Spleen (tissue), 11 donors: ENCODE data around the gene IFNL2. TPM values are rescaled to one million over a fixed set of nuclear protein-coding genes. Genes with fewer than 3 reads are reported as not detected.
A peak's percentile ranks its signal among the peaks of the same experiment; 100 is the strongest.

Experiments used
- DNase-seq: peaks from one replicate; pipeline ENCODE4 v3.0.0-alpha.2; 2020
- H3K27ac ChIP-seq, 8 donors: fragments of 200-600 bp; sonication (generic) in 7 of 8; 1 replicate in 4 of 8; 2 replicates in 4 of 8; pipeline versions ENCODE4 v1.5.0 to v1.8.0; 2016 to 2021; ENCODE audit warnings: inconsistent platforms in 4 of 8, mild to moderate bottlenecking in 4 of 8, moderate library complexity in 1 of 8
- H3K27me3 ChIP-seq, 7 donors: fragments of 200-600 bp; sonication (generic) in 6 of 7; replicated peaks in 1 of 7; 1 replicate in 4 of 7; 2 replicates in 3 of 7; pipeline versions ENCODE4 v1.5.0 to v1.8.0; 2016 to 2021; ENCODE audit warnings: inconsistent platforms in 3 of 7, mild to moderate bottlenecking in 1 of 7
- H3K36me3 ChIP-seq, 6 donors: fragments of 200-600 bp; sonication (generic) in 5 of 6; 1 replicate in 4 of 6; 2 replicates in 2 of 6; pipeline versions ENCODE4 v1.5.0 to v1.8.0; 2016 to 2021; ENCODE audit warnings: inconsistent platforms in 2 of 6
- H3K4me1 ChIP-seq, 6 donors: fragments of 200-600 bp; sonication (generic) in 5 of 6; 1 replicate in 3 of 6; 2 replicates in 3 of 6; pipeline versions ENCODE4 v1.5.0 to v1.8.0; 2016 to 2021; ENCODE audit warnings: inconsistent platforms in 3 of 6
- H3K4me3 ChIP-seq, 8 donors: fragments of 200-600 bp; sonication (generic) in 7 of 8; 1 replicate in 4 of 8; 2 replicates in 4 of 8; pipeline versions ENCODE4 v1.5.0 to v1.8.0; 2016 to 2021; ENCODE audit warnings: inconsistent platforms in 4 of 8, mild to moderate bottlenecking in 4 of 8, moderate library complexity in 2 of 8
- H3K9me3 ChIP-seq, 8 donors: fragments of 200-600 bp; sonication (generic) in 7 of 8; 1 replicate in 4 of 8; 2 replicates in 4 of 8; pipeline versions ENCODE4 v1.5.0 to v1.8.0; 2016 to 2021; ENCODE audit warnings: inconsistent platforms in 4 of 8
- CTCF ChIP-seq, 11 experiments: fragments of 200-600 bp in 7 of 11; fragments of 450-650 bp in 4 of 11; sonication (generic) in 4 of 11; IDR thresholded peaks in 8 of 11; conservative IDR thresholded peaks in 3 of 11; 1 replicate in 7 of 11; 2 replicates in 4 of 11; pipeline versions ENCODE4 v1.4.0 to v1.8.0; 2016 to 2021; ENCODE audit warnings: antibody characterized with exemption in 11 of 11, inconsistent platforms in 4 of 11, mild to moderate bottlenecking in 1 of 11
- POLR2A ChIP-seq, 3 donors: fragments of 450-650 bp; IDR thresholded peaks; one replicate each; pipeline ENCODE4 v1.5.1; 2017; ENCODE audit warnings: antibody characterized with exemption in 3 of 3, mild to moderate bottlenecking in 1 of 3
- POLR2AphosphoS5 ChIP-seq, 3 donors: sonication (generic); formaldehyde crosslinking; IDR thresholded peaks; one replicate each; pipeline ENCODE4 v1.5.1; 2017; ENCODE audit warnings: antibody characterized with exemption in 3 of 3
- WGBS, 5 donors: extraction: QIAGEN DNeasy Blood & Tissue Kit in 3 of 5; methylation state at CpG; one replicate each; pipeline versions ENCODE4 v1.1.5 to v1.1.7; 2013 to 2018; 5-methylcytosine and 5-hydroxymethylcytosine counted together
- intact Hi-C: fragments of 100-400 bp; cut with DNase I; formaldehyde crosslinking; loops from one replicate; pipeline ENCODE4 v1.15.0; 2023; ENCODE audit warnings: low total_unique reads
- polyA plus RNA-seq, 3 donors: library from polyadenylated mRNA; stranded (reverse); fragments of 200-250 nt; gene quantifications; one replicate each; pipeline ENCODE4 v1.2.1, GENCODE V29; 2013
- total RNA-seq, 7 donors: library from RNA; depleted of rRNA in 3 of 7; stranded (reverse); fragments of >200 nt in 3 of 7; fragmentation: NEBNext Ultra II Directional in 4 of 7; extraction: Animal tissue kit (Norgen Biotek cat#: 25700) in 4 of 7; gene quantifications; one replicate each; pipeline versions ENCODE4 v1.1.0 to v1.2.1, GENCODE V29; 2016 to 2021
- donor health status: healthy with polysubstance abuse.
- donor health status: DM: no; HTN: no; CAD: no; lungs with moderate emphysema.
- donor health status: DM: no; HTN: no; CAD: no.
- donor health status: Bipolar disorder and iron deficiency.
- donor health status: healthy.
- donor health status: DM: no; HTN: no; CAD: no.
- donor health status: DM: yes; HTN: yes; CAD: no.

Gene IFNL2
- total and polyA plus RNA-seq, 10 donors = not detected

DNA sequence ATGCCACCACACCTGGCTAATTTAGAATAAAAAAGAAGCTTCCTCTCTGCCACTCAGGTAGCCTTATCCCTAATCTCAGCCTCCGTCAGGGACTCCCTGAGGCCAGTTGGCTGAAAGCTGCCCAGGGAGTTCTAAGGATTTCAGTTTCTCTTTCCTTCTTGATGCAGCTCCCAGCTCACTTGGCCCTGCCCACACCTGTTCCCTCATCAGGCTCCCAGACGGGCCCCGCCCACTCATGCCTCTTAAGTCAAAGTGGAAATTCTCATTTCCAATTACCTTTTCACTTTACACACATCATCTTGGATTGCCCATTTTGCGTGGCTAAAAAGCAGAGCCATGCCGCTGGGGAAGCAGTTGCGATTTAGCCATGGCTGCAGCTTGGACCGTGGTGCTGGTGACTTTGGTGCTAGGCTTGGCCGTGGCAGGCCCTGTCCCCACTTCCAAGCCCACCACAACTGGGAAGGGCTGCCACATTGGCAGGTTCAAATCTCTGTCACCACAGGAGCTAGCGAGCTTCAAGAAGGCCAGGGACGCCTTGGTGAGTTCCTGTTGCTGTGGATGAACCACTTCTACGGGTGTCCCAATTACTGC lies 28.0 kb downstream of the IFNL2 start, which contains the start of gene IFNL1:
TSS of gene IFNL1 (plus strand) at position 353 of the 591 bp plus-strand sequence. CDS start at position 368, 15 bp downstream.
- peak; percentile 42 for DNase-seq
- TF ChIP-seq POLR2A (IDR thresholded peaks at IDR 0.05) (no peak), CTCF (IDR thresholded peaks at IDR 0.05 in 8 of 11, conservative IDR thresholded peaks at IDR 0.05 in 3 of 11) (no peak), POLR2AphosphoS5 (IDR thresholded peaks at IDR 0.05) (no peak)
- no peak within 1 kb of the TSS for H3K27ac ChIP-seq
- intact Hi-C loops = no loop called here
- no peak within 1 kb of the TSS for H3K4me3 ChIP-seq
- H3K9me3 ChIP-seq = no peaks in the 10 kb centered on the region
- H3K27me3 ChIP-seq = peaks cover 0 to 25% (median 3%) of the 10 kb centered on the region in 7 donors
- H3K36me3 ChIP-seq = no peaks in the 10 kb centered on the region
- peaks cover 0 to 13% (median 3%) of the 10 kb centered on the region in 6 donors for H3K4me1 ChIP-seq
- WGBS, 5 donors = 85 to 89% (median 88%) methylated on average over 9 to 11 of the region's 11 CpGs

- intact Hi-C loops = no loop called here
- peak; percentile 5 for DNase-seq
- TF ChIP-seq CTCF (IDR thresholded peaks at IDR 0.05 in 8 of 11, conservative IDR thresholded peaks at IDR 0.05 in 3 of 11) (no peak), POLR2A (IDR thresholded peaks at IDR 0.05) (no peak), POLR2AphosphoS5 (IDR thresholded peaks at IDR 0.05) (no peak)
These were observed 28.7 kb downstream of the IFNL2 start for GRCh38 chr19:39296906-39297305.

DNA sequence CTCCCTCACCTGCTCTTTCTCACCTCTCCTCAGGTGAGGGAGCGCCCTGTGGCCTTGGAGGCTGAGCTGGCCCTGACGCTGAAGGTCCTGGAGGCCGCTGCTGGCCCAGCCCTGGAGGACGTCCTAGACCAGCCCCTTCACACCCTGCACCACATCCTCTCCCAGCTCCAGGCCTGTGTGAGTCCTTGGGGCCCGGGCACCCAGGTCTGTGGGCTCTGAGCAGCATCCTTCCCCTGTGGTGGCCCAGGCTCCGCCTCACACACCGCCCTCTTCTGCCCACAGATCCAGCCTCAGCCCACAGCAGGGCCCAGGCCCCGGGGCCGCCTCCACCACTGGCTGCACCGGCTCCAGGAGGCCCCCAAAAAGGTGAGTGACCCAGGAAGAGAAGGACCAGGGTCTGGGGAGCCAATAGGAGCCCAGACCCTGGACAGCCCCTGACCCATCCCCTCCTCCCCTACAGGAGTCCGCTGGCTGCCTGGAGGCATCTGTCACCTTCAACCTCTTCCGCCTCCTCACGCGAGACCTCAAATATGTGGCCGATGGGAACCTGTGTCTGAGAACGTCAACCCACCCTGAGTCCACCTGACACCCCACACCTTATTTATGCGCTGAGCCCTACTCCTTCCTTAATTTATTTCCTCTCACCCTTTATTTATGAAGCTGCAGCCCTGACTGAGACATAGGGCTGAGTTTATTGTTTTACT lies 29.9 kb downstream of the IFNL2 start:
- Histone ChIP-seq H3K4me1 (peaks cover 0 to 13% (median 3%) of the 10 kb centered on the region in 6 donors), H3K36me3 (no peaks in the 10 kb centered on the region), H3K27me3 (peaks cover 0 to 25% (median 3%) of the 10 kb centered on the region in 7 donors), H3K4me3 (peak overlapping the region in 3 of 8 donors; percentile 4 to 44 (median 4)), H3K27ac (peak overlapping the region in 4 of 8 donors; percentile 25 to 71 (median 56)), H3K9me3 (no peaks in the 10 kb centered on the region)
- peak; percentile 91 for DNase-seq
- TF ChIP-seq POLR2A (IDR thresholded peaks at IDR 0.05) (no peak), CTCF (IDR thresholded peaks at IDR 0.05 in 8 of 11, conservative IDR thresholded peaks at IDR 0.05 in 3 of 11) (no peak), POLR2AphosphoS5 (IDR thresholded peaks at IDR 0.05) (peak in 2 of 3 donors; percentile 38 to 71)
- 42 to 50% (median 46%) methylated on average over 12 to 17 of the region's 17 CpGs for WGBS, 5 donors
- intact Hi-C loops = no loop called here

More at GRCh38 chr19:39296906-39297305, 28.7 kb downstream of the IFNL2 start:
- H3K4me1 ChIP-seq = peaks cover 0 to 13% (median 3%) of the 10 kb centered on the region in 6 donors
- H3K9me3 ChIP-seq = no peaks in the 10 kb centered on the region
- H3K27ac ChIP-seq = no peak overlapping the region
- no peak overlapping the region for H3K4me3 ChIP-seq
- 88 to 92% (median 90%) methylated on average over 4 of the region's 4 CpGs for WGBS, 5 donors
- H3K36me3 ChIP-seq = no peaks in the 10 kb centered on the region
- H3K27me3 ChIP-seq = peaks cover 0 to 25% (median 3%) of the 10 kb centered on the region in 7 donors

GRCh38 chr19:39299404-39299803 lies 31.2 kb downstream of the IFNL2 start:
- peaks cover 0 to 13% (median 3%) of the 10 kb centered on the region in 6 donors for H3K4me1 ChIP-seq
- no peak for TF ChIP-seq POLR2A (IDR thresholded peaks at IDR 0.05)
- no peak for TF ChIP-seq POLR2AphosphoS5 (IDR thresholded peaks at IDR 0.05)
- no peak for TF ChIP-seq CTCF (IDR thresholded peaks at IDR 0.05 in 8 of 11, conservative IDR thresholded peaks at IDR 0.05 in 3 of 11)
- intact Hi-C loops = no loop called here
- WGBS, 5 donors = 72 to 85% (median 78%) methylated on average over 9 of the region's 9 CpGs
- H3K27me3 ChIP-seq = peaks cover 0 to 30% (median 4%) of the 10 kb centered on the region in 7 donors
- no peak overlapping the region for H3K4me3 ChIP-seq
- DNase-seq = peak; percentile 12
- no peaks in the 10 kb centered on the region for H3K36me3 ChIP-seq
- no peaks in the 10 kb centered on the region for H3K9me3 ChIP-seq
- peak overlapping the region in 3 of 8 donors; percentile 8 to 71 (median 55) for H3K27ac ChIP-seq
